DOHH2 (cell line): Measurements from ENCODE around the gene FSTL4.

Experiments used
- H3F3A ChIP-seq: fragments of 200-600 bp; sonication (generic), shearing (Covaris generic); 2 replicates; pipeline ENCODE4 v1.6.0; 2016; ENCODE audit warnings: antibody characterized with exemption, mild to moderate bottlenecking; ENCODE audit not compliant: control insufficient read depth, insufficient read depth
- H3K27ac ChIP-seq: fragments of 200-600 bp; sonication (generic); 2 replicates; pipeline ENCODE4 v1.5.1; 2014; ENCODE audit warnings: low read depth, mild to moderate bottlenecking, low read length, moderate library complexity
- H3K27me3 ChIP-seq: fragments of 200-600 bp; sonication (generic); 2 replicates; pipeline ENCODE4 v1.6.1; 2014; ENCODE audit warnings: mild to moderate bottlenecking, low read length, mixed read lengths; ENCODE audit not compliant: control insufficient read depth
- H3K36me3 ChIP-seq: fragments of 200-600 bp; sonication (generic); 2 replicates; pipeline ENCODE4 v1.6.1; 2014; ENCODE audit warnings: mild to moderate bottlenecking, low read length, moderate library complexity, mixed read lengths; ENCODE audit not compliant: control insufficient read depth
- H3K4me1 ChIP-seq: fragments of 200-600 bp; sonication (generic); 2 replicates; pipeline ENCODE4 v1.6.1; 2014; ENCODE audit warnings: mild to moderate bottlenecking, low read length, mixed read lengths; ENCODE audit not compliant: control insufficient read depth
- H3K4me2 ChIP-seq: fragments of 200-600 bp; sonication (generic); 2 replicates; pipeline ENCODE4 v1.6.0; 2014; ENCODE audit warnings: mild to moderate bottlenecking, low read length, moderate library complexity
- H3K4me3 ChIP-seq: fragments of 200-600 bp; sonication (generic); 2 replicates; pipeline ENCODE4 v1.5.1; 2014; ENCODE audit warnings: mild to moderate bottlenecking, low read length, mixed read lengths
- H3K79me2 ChIP-seq: fragments of 200-600 bp; sonication (generic); 2 replicates; pipeline ENCODE4 v1.6.1; 2014; ENCODE audit warnings: mild to moderate bottlenecking, low read length, mixed read lengths; ENCODE audit not compliant: control insufficient read depth
- H3K9me2 ChIP-seq: fragments of 200-600 bp; sonication (generic); replicated peaks from 2 replicates; pipeline ENCODE4 v1.6.1; 2014; ENCODE audit warnings: mild to moderate bottlenecking, low read length, mixed read lengths; ENCODE audit not compliant: control insufficient read depth
- H3K9me3 ChIP-seq: fragments of 200-600 bp; sonication (generic); 2 replicates; pipeline ENCODE4 v1.6.1; 2014; ENCODE audit warnings: antibody characterized with exemption, low read length, mixed read lengths; ENCODE audit not compliant: control insufficient read depth, insufficient read depth
- H4K20me1 ChIP-seq: fragments of 200-600 bp; sonication (generic); 2 replicates; pipeline ENCODE4 v1.6.0; 2014; ENCODE audit warnings: low read depth, mild to moderate bottlenecking, antibody characterized with exemption, low read length, moderate library complexity; ENCODE audit not compliant: control insufficient read depth, insufficient read depth
- EZH2phosphoT487 ChIP-seq: fragments of 200-600 bp; sonication (generic); IDR thresholded peaks from 2 replicates; pipeline ENCODE4 v1.6.1; 2017; ENCODE audit warnings: borderline replicate concordance, mild to moderate bottlenecking, antibody characterized with exemption, low read length, moderate library complexity, mixed read lengths
- TF ChIP-seq, protein P1 (sequence below): fragments of 200-600 bp; sonication (generic); IDR thresholded peaks from one replicate; pipeline ENCODE4 v1.5.1; 2014; ENCODE audit warnings: antibody characterized with exemption, mild to moderate bottlenecking, low read depth, low read length; ENCODE audit not compliant: poor library complexity, severe bottlenecking

FSTL4 gene

DNA sequence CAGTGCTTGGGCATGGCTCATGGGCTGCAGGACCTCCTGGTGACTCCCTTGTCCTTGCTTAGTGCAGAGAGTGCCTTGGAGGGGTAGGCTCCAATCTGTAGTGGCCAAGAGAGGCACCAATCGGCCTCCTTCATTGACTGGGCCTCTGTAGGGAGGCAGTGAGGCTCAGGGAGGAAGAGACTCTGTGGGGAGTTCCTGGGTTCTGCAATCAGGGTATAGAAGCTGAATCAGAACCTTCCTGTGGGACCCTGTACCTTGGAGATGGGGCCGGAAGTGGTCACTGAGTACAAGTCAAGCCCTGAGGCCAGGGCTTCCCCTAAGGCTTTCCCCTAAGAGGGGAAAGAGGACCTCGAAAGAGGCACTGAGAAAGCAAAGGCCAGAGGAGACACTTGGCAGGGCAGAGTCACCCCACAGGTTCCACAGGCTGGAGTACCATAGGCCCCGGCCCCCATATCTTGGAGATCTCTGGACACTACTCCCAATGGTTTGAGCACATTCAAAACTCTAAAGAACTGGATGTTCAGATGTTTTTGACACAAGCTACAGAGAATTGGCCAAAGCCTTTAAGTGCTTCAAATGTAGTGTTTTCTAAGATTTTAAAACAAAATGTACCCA, 370.0 kb downstream of the FSTL4 start:
- Histone ChIP-seq H3K79me2 (no peaks in the 10 kb centered on the region), H3K9me3 (no peaks in the 10 kb centered on the region), H3K4me2 (no peak overlapping the region), H3F3A (no peaks in the 10 kb centered on the region), H3K27me3 (peaks cover 7% of the 10 kb centered on the region; the same call in 1 of the 2 replicates), H3K36me3 (no peaks in the 10 kb centered on the region), H3K9me2 (no peaks in the 10 kb centered on the region), H4K20me1 (no peaks in the 10 kb centered on the region), H3K4me3 (no peak overlapping the region), H3K4me1 (no peaks in the 10 kb centered on the region), H3K27ac (no peak overlapping the region)
- TF ChIP-seq, protein P1, sequence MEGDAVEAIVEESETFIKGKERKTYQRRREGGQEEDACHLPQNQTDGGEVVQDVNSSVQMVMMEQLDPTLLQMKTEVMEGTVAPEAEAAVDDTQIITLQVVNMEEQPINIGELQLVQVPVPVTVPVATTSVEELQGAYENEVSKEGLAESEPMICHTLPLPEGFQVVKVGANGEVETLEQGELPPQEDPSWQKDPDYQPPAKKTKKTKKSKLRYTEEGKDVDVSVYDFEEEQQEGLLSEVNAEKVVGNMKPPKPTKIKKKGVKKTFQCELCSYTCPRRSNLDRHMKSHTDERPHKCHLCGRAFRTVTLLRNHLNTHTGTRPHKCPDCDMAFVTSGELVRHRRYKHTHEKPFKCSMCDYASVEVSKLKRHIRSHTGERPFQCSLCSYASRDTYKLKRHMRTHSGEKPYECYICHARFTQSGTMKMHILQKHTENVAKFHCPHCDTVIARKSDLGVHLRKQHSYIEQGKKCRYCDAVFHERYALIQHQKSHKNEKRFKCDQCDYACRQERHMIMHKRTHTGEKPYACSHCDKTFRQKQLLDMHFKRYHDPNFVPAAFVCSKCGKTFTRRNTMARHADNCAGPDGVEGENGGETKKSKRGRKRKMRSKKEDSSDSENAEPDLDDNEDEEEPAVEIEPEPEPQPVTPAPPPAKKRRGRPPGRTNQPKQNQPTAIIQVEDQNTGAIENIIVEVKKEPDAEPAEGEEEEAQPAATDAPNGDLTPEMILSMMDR = no peak
- TF ChIP-seq EZH2phosphoT487 = no peak

DNA sequence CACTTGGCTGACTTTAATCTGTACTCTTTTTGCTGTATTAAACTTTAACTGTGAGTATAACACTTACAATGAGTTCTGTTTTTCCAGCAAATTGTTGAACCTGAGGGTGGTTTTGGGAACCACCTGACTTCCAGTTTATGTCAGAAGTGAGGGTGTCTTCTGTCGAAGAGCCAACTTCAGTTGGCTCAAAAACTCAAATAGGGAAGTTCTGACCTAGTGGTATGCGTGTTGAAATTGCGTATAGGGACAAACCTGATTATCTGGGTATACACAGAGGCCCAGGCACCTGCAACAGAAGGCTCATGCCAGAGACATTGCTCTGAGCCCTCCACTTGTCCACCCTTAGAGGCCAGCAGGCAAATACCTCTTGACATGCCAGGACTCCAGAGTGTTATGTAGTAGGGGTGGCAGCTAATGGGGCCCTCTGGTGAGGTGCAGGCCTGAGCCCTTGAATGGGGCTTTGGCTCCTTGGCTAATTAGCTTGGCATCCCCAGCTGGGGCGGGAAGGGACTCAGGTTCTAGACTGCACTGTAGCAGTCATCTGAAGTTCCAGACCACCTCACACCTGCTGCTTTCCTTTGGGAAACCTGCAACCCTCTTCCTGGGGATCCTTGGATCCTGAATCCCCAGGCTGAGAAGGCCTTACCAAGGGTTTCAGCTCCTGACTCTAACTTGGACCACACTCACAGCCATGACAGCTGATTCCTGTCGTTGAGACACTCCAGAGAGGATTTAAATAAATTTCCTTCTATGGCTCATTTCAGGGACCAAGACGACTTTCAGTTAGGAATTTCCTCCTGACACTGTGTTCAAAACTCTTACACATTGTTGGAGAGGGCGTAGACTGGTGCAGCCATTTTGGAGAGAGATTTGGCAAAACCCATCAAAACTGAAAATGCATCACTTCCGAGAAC, 370.9 kb downstream of the FSTL4 start:
- Histone ChIP-seq H3K9me2 (no peaks in the 10 kb centered on the region), H3K79me2 (no peaks in the 10 kb centered on the region), H3K27me3 (peaks cover 6% of the 10 kb centered on the region; the same call in 1 of the 2 replicates), H3K27ac (no peak overlapping the region), H3K9me3 (no peaks in the 10 kb centered on the region), H4K20me1 (no peaks in the 10 kb centered on the region), H3K36me3 (no peaks in the 10 kb centered on the region), H3K4me1 (no peaks in the 10 kb centered on the region), H3K4me2 (no peak overlapping the region), H3K4me3 (no peak overlapping the region), H3F3A (no peaks in the 10 kb centered on the region)
- TF ChIP-seq, protein P1 = no peak
- no peak for TF ChIP-seq EZH2phosphoT487

DNA sequence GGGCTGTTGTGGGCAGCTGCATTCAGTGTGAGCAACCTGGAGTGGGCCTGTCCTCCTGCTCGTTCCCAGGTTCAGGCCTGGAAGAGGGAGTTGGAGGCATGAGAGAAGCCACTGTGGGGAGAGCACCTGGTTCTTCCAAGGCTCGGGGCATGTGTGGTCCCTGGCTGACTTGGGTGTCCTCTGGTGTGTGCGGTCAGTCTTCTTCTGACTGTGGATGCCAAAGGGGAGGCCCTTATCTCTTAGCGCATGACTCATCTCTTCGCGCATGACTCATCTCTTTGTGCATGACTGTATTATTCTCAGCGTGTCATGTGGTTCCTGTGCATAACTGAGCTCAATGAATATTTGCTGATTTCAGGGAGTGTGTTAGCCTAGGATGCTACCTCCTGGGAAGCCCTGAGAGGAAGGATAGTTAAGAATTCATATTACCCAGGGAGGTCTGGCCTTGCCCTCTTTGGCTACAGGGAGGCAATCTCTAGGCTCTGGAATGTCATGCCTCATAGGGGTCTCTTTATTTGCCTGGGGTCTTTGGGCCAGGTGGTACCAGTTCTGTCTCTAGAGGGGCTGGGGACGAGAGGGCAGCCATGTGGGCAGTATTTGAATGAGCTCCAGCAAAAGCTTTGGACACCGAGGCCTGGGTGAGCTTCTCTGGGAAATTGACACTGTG, 371.8 kb downstream of the FSTL4 start:
- Histone ChIP-seq H3K4me2 (no peak overlapping the region), H3K27ac (no peak overlapping the region)

More for the DNA sequence above, 371.8 kb downstream of the FSTL4 start:
- Histone ChIP-seq H3K9me3 (no peaks in the 10 kb centered on the region), H3K79me2 (no peaks in the 10 kb centered on the region), H3K27me3 (peaks cover 5% of the 10 kb centered on the region; the same call in 1 of the 2 replicates), H3K36me3 (no peaks in the 10 kb centered on the region), H4K20me1 (no peaks in the 10 kb centered on the region), H3K4me1 (no peaks in the 10 kb centered on the region), H3K4me3 (no peak overlapping the region), H3F3A (no peaks in the 10 kb centered on the region), H3K9me2 (no peaks in the 10 kb centered on the region)
- no peak for TF ChIP-seq EZH2phosphoT487
- TF ChIP-seq, protein P1 = no peak
